GM19025 (cell line): ENCODE results near the gene B3GNT4.
"Not testable (repeated sequence)": the region's sequence is repeated elsewhere in the genome, so short reads cannot be mapped to it uniquely, and the experiment has no call there.

Experiments used
- ATAC-seq: cut with Tn5 transposase; IDR thresholded peaks from one replicate; pipeline ENCODE4 v1.9.1; 2021; ENCODE audit warnings: mild to moderate bottlenecking, low read depth, moderate library complexity; ENCODE audit not compliant: unreplicated experiment

The B3GNT4 gene

DNA sequence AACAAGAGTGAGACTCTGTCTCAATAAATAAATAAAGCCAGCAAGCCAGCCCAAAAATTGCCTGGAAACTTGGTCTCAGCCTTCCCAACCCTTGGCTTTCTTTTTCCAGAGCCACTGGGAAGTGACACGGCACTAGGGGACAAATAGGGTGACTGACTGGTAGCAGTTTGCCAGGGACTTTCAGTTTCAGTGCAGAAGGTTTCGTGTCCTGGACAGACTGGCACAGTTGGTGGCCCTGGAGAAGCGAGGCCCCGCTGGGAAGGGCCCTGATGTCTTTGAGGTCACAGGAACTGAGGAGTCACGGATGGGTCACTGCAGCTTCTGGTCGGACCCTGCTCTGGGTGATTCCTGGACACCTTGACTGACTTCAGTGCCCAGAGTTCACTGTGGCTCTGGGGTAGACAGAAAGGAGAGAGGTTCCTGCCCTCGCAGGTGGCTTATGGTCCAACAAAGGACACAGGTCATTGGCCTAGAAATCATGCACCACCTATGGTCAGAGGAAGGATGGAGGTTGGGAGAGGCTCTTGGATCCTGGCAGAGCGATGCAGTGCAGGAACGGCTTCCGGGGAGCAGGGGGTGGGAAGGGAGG, 17.9 kb upstream of the B3GNT4 start:
- no peak for ATAC-seq

GRCh38 chr12:122187466-122187865, 16.0 kb upstream of the B3GNT4 start:
- ATAC-seq = no peak

- ATAC-seq = no peak
These were observed 13.7 kb upstream of the B3GNT4 start for GRCh38 chr12:122189626-122190475.

- no peak for ATAC-seq
These were observed 12.5 kb upstream of the B3GNT4 start for GRCh38 chr12:122190842-122191668.

DNA sequence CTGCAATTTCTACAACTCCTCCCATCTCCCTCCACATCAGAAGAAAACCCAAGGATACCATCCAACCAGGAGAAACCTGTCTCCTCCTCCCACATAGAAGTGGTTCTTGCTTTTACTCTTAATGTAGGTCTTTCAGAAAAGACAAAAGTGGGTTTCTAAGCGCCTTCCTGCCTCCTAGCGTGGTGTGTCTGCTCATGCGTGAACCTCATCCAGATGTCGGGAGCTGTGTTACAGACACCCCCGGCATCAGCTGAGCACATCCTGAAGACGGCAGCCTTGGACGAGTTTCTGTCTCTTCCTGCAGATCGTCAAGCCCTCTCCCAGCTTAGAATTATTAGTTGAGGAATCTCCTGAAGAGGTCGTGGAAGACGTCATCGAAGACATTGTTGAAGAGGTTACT, 11.1 kb upstream of the B3GNT4 start:
- ATAC-seq = no peak

DNA sequence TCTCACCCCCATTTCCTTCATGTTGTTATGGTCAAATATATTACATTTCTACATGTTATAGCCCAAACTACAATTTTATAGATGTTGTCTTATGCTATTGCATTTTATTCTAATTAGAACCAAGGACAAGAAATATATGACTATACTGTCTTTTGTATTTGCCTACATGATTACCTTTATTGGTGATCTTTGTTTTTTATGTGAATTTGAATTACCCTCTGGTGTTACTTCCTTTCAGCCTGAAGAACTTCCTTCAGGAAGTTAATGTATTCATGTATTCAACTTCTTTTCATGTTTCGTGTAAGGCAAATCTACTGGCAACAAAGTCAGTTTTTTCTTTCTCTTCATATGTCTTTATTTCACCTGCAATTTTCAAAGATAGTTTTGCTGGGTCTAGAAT, 8.7 kb upstream of the B3GNT4 start:
- no peak for ATAC-seq

GRCh38 chr12:122195405-122195804, 8.1 kb upstream of the B3GNT4 start:
- ATAC-seq = no peak

- ATAC-seq = no peak
These were observed 5.9 kb upstream of the B3GNT4 start for GRCh38 chr12:122197612-122197966.

DNA sequence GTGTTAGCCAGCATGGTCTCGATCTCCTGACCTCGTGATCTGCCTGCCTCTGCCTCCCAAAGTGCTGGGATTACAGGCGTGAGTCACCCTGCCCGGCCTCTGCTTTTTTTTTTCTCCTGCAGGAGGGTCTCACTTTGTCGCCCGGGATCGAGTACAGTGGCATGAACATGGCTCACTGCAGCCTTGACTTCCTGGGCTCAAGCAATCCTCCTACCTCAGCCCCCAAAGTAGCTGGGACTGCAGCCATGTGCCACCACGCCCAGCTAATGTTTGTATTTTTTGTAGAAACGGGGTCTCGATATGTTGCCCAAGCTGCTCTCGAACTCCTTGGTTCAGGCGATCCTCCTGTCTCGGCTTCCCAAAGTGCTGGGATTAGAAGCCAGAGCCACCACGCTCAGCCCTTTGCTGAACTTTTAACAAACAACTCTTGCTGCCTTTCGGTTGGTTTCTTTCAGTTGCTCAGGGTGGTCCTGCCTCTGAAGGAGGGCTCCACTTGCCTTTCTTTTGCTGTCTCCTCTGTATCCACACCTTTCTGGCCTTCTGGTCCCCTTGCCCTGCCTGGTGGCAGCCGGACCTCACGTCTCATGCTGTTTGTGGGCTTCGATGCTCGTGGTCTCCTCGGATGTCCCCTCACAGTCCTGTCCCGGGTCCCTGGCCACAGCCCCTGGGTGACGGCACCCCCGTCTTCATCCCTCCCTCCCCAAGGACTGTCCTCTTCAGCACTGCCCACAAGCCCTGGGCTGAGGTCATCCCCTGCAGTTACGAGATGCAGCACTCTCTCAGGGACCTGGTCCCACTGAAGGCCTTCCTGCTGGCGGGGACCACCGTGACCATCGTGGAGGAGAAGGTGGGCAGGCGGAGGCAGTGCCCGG, 3.8 kb upstream of the B3GNT4 start:
- no peak for ATAC-seq

DNA sequence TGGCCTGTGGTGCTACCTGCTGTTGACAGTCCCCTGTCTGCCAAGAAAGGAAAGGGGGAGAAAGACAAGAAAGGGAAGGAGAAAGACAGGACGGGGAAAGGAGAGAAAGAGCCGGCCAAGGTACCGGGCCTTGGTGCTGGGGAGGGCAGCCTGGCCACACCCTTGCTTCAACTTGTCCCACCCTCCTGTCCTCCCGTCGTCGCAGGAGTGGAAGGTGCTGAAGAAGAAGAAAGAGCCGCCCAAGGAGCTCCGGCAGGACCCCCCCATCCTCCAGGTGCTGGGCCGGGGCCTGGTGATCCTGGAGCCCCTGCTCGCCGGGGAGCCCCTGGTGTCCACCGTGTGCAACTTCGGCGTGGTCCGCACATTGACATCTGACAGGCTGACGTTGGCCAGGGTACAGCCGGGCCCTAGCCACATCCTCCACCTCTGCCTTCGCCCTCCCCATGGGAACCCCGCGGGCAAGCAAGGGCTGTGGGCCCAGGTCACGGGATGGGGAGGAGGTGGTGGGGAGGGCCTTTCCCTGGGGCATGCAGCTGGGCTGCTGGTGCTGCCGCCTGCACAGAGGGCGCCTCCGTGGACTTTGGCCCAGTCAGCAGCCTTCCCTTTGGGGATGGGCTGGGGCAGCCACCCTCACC, 2.9 kb upstream of the B3GNT4 start:
- no peak for ATAC-seq

- no peak for ATAC-seq
These were observed 2.1 kb upstream of the B3GNT4 start for GRCh38 chr12:122201381-122201780.

DNA sequence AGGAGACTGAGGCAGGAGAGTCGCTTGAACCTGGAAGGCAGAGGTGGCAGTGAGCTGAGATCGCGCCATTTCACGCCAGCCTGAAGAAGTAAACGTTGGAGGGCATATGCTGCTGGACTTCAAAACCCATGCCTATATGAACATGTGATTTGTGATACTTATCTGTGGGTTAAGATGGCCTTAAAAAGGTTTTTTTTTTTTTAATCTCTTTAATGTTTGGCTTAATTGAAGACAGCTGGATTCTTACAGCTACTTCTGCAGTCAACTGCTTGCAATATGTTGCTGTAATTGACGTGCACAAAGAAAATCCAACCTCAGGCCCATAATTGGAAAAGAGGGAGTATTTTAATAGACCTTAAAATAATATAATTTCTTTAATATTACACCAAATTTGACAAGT, 1.5 kb upstream of the B3GNT4 start:
- no peak for ATAC-seq

DNA sequence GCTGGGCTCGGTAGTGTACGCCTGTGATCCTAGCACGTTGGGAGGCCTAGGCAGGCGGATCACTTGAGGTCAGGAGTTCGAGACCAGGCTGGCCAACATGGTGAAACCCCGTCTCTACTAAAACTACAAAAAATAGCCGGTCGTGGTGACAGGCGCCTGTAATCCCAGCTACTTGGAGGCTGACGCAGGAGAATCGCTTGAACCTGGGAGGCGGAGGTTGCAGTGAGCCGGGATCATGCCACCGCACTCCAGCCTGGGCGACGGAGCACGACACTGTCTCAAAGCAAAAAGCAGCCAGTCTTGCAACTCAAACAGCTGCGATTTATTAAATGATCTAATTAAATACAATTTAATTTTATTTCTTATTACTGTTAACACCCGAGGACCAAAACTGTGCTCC, 698 bp upstream of the B3GNT4 start:
- ATAC-seq = not testable (repeated sequence)

DNA sequence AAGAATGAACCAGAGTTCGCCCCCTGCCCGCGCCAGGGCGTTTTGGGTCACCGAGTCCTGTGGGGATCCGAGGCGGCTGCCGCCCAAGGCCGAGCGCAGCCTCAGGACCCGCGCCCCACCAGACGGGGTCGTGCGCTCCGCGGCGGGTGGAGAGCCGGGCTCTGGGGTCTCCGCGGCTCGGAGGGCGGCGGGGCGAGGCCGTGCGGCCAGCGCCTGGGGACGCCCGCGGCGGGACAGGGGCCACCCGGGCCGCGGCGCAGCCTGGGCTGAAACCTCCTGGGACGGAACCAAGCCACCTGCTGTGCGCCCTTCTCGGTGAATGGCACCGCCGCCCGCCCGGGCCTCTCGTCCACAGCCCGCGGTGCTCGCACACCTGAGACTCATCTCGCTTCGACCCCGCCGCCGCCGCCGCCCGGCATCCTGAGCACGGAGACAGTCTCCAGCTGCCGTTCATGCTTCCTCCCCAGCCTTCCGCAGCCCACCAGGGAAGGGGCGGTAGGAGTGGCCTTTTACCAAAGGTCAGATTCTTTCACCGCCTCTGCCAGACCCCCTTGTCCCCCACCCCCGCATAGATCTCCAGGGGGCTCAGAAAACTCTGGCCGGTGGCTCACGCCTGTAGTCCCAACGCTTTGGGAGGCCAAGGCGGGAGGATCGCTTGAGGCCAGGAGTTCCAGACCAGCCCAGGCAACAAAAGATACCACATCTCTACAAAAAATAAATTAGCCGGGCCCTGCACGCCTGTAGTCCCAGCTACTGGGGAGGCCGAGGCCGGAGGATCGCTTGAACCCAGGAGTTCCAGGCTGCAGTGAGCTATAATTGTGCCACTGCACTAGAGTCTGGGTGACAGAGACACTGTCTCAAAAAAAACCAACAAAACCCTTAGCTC, 901 bp downstream of the B3GNT4 start:
- peak; percentile 13 for ATAC-seq

DNA sequence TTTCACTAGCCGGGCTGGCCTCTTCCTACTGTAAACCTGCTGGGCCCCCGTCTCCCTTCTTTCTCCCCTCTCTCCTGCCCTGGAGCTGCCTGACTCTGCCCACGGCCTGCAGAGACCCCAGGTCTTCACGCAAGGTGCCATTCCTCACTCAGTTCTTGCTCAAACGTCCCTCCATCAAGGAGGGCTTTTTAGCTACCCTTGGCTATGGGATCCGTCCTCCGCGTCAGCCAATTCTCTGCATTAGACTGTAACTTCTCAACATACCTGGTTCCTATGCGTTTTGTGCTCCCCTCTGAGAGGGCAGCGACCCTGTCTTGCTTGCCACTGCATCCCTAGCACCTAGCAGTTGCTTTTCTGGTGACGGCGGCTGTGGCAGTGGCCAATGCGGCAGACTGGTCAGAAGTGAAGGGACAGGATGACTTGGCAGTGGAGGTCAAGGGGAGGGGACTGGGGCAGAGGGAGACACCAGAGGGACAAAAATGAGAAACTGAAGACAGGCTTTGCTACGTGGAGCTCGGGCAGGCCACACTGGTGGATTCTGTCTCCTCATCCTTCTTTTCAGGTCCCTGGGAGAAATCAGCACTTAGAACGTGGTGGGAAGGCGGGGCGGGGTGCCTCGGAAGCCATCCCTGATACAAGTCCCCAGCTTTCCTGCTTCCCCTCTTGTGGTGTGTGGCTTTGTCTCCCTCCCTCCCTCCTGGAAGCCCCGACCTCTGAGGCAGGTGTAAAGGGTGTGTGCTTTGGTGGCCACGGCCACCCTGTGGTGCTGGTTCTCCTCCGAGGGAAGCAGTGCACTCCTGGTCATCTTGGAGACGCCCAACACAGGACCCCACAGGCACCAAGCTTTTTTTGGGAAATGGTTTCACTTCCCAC, 1.8 kb downstream of the B3GNT4 start:
- ATAC-seq = no peak

DNA sequence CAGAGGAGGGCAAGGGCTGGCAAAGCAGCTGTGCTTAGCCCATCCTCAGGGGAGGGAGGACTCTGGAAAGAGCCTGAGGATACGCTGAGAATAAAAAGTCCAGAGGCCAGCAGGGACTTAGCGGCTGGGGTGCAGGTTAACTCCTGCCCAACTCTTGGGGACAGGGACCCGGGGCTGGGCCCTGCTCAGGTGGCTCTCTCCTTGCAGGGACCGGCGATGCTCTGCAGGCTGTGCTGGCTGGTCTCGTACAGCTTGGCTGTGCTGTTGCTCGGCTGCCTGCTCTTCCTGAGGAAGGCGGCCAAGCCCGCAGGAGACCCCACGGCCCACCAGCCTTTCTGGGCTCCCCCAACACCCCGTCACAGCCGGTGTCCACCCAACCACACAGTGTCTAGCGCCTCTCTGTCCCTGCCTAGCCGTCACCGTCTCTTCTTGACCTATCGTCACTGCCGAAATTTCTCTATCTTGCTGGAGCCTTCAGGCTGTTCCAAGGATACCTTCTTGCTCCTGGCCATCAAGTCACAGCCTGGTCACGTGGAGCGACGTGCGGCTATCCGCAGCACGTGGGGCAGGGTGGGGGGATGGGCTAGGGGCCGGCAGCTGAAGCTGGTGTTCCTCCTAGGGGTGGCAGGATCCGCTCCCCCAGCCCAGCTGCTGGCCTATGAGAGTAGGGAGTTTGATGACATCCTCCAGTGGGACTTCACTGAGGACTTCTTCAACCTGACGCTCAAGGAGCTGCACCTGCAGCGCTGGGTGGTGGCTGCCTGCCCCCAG, 2.8 kb downstream of the B3GNT4 start:
- ATAC-seq = no peak

DNA sequence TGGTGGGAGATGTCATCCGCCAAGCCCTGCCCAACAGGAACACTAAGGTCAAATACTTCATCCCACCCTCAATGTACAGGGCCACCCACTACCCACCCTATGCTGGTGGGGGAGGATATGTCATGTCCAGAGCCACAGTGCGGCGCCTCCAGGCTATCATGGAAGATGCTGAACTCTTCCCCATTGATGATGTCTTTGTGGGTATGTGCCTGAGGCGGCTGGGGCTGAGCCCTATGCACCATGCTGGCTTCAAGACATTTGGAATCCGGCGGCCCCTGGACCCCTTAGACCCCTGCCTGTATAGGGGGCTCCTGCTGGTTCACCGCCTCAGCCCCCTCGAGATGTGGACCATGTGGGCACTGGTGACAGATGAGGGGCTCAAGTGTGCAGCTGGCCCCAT, 3.5 kb downstream of the B3GNT4 start:
- no peak for ATAC-seq
